Stomach smooth muscle (tissue), 2 donors: ENCODE measurements around the gene IL3RA.
"Not testable (repeated sequence)": the region's sequence is repeated elsewhere in the genome, so short reads cannot be mapped to it uniquely, and the experiment has no call there.

Experiments
- H3K27ac ChIP-seq: one replicate; pipeline ENCODE4 v1.7.0; 2013; ENCODE audit warnings: mild to moderate bottlenecking, low read length, inconsistent platforms
- H3K27me3 ChIP-seq, 2 donors: one replicate each; pipeline ENCODE4 v1.7.0; 2013; ENCODE audit warnings: low read length in 2 of 2; ENCODE audit not compliant: insufficient read depth in 2 of 2, control insufficient read depth in 1 of 2
- H3K36me3 ChIP-seq, 2 donors: one replicate each; pipeline ENCODE4 v1.7.0; 2013; ENCODE audit warnings: low read length in 2 of 2; ENCODE audit not compliant: control insufficient read depth in 2 of 2, insufficient read depth in 2 of 2
- H3K4me1 ChIP-seq: one replicate; pipeline ENCODE4 v1.7.0; 2013; ENCODE audit warnings: low read length; ENCODE audit not compliant: control insufficient read depth, insufficient read depth
- H3K4me3 ChIP-seq, 2 donors: one replicate each; pipeline ENCODE4 v1.7.0; 2013; ENCODE audit warnings: low read length in 2 of 2
- H3K9ac ChIP-seq, 2 donors: one replicate each; pipeline ENCODE4 v1.7.0; 2013; ENCODE audit warnings: low read length in 2 of 2, mild to moderate bottlenecking in 1 of 2
- H3K9me3 ChIP-seq, 2 donors: one replicate each; pipeline ENCODE4 v1.7.0; 2013; ENCODE audit warnings: low read length in 2 of 2; ENCODE audit not compliant: control insufficient read depth in 2 of 2
- donor health status: healthy.
- donor health status: Pancreatic carcinoma.

The IL3RA gene

GRCh38 chrX:1401611-1402430 is 65.2 kb downstream of the IL3RA start:
- Histone ChIP-seq H3K4me3 (no peak overlapping the region), H3K9me3 (no peaks in the 10 kb centered on the region), H3K27me3 (no peaks in the 10 kb centered on the region), H3K4me1 (no peaks in the 10 kb centered on the region), H3K36me3 (peaks cover 31 to 47% of the 10 kb centered on the region in 2 donors), H3K27ac (no peak overlapping the region), H3K9ac (no peak overlapping the region)

DNA sequence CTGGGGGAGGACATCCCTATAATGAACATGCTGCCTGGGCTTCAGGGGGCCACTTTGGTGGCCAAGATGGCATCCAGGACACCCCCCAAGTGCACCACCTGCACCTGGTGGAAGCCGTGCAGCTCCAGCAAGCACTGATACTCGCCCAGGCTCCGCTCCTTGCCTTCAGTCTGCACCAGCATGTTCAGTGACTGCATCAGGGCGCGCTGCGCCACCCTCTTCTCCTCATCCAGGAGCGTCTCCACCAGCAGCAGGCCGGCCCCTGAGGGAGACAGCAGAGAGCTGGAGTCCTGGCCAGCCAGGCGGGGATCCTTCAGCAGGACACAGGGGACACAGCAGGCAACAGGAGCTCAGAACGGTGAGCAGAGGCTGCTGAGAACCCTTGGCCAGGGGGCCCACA is 66.6 kb downstream of the IL3RA start:
- Histone ChIP-seq H3K27me3 (no peaks in the 10 kb centered on the region), H3K4me3 (no peak overlapping the region), H3K9me3 (no peaks in the 10 kb centered on the region), H3K36me3 (peaks cover 42 to 57% of the 10 kb centered on the region in 2 donors), H3K4me1 (no peaks in the 10 kb centered on the region), H3K9ac (no peak overlapping the region), H3K27ac (no peak overlapping the region)

DNA sequence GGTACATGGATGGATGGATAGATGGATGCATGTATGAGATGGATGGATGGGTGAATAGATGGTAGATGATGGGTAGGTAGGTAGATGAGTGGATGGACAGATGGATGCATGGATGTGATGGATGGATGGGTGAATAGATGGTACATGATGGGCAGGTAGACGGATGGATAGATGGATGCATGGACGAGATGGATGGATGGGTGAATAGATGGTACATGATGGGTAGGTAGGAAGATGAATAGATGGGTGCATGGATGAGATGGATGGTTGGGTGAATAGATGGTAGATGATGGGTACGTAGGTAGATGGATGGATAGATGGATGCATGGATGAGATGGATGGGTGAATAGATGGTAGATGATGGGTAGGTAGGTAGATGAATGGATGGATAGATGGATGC is 67.3 kb downstream of the IL3RA start:
- H3K4me3 ChIP-seq, H3K27ac ChIP-seq, H3K9ac ChIP-seq, H3K4me1 ChIP-seq, H3K9me3 ChIP-seq, H3K27me3 ChIP-seq: not testable (repeated sequence)
- peaks cover 42 to 57% of the 10 kb centered on the region in 2 donors for H3K36me3 ChIP-seq

- H3K9ac ChIP-seq, H3K9me3 ChIP-seq, H3K4me3 ChIP-seq, H3K27me3 ChIP-seq, H3K27ac ChIP-seq, H3K4me1 ChIP-seq: not testable (repeated sequence)
- peaks cover 42 to 55% of the 10 kb centered on the region in 2 donors for H3K36me3 ChIP-seq
These were observed 69.2 kb downstream of the IL3RA start for GRCh38 chrX:1405769-1406168.

DNA sequence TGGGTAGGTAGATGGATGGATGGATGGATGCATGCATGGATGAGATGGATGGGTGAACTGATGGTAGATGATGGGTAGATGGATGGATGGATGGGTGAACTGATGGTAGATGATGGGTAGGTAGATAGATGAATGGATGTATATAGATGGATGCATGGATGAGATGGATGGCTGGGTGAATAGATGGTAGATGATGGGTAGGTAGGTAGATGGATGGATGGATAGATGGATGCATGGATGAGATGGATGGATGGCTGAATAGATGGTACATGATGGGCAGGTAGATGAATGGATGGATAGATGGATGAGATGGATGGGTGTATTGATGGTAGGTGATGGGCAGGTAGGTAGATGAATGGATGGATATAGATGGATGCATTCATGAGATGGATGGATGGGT is 70.5 kb downstream of the IL3RA start:
- Histone ChIP-seq H3K27ac (no peak overlapping the region), H3K4me1 (no peaks in the 10 kb centered on the region), H3K4me3 (no peak overlapping the region), H3K27me3 (no peaks in the 10 kb centered on the region), H3K9ac (no peak overlapping the region), H3K36me3 (peaks cover 42 to 49% of the 10 kb centered on the region in 2 donors), H3K9me3 (no peaks in the 10 kb centered on the region)

DNA sequence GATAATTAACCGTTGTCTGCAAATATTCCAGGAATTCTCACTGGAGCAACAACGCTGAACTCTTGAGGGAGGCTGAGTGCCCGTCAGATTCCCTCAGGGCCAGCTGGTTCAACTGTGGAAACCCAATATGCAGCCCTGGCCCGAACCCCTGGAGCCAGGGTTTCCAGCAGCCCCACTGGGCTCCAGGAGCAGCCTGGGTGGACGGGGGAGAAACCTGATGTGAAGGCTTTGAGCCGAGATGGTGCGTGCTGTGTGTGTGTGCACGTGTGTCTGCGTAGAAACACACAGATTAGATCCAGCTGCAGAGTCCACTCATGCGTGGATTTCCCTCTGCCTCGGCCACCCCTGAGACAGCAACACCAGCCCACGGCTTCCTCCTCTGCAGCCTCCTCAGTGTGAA is 74.7 kb downstream of the IL3RA start:
- H3K9me3 ChIP-seq, result no peaks in the 10 kb centered on the region
- no peak overlapping the region for H3K9ac ChIP-seq
- H3K36me3 ChIP-seq, result peaks cover 20 to 24% of the 10 kb centered on the region in 2 donors
- no peaks in the 10 kb centered on the region for H3K4me1 ChIP-seq
- H3K4me3 ChIP-seq, result no peak overlapping the region
- no peak overlapping the region for H3K27ac ChIP-seq
- H3K27me3 ChIP-seq, result no peaks in the 10 kb centered on the region

GRCh38 chrX:1412551-1413161 is 76.1 kb downstream of the IL3RA start:
- H3K36me3 ChIP-seq, result peaks cover 13 to 16% of the 10 kb centered on the region in 2 donors
- H3K27ac ChIP-seq, result no peak overlapping the region
- H3K27me3 ChIP-seq, result no peaks in the 10 kb centered on the region
- no peak overlapping the region for H3K9ac ChIP-seq
- H3K4me1 ChIP-seq, result no peaks in the 10 kb centered on the region
- no peaks in the 10 kb centered on the region for H3K9me3 ChIP-seq
- no peak overlapping the region for H3K4me3 ChIP-seq

GRCh38 chrX:1416327-1416784 is 79.8 kb downstream of the IL3RA start:
- no peak overlapping the region for H3K9ac ChIP-seq
- H3K4me3 ChIP-seq, result no peak overlapping the region
- peaks cover 22 to 32% of the 10 kb centered on the region in 2 donors for H3K36me3 ChIP-seq
- peaks cover 0 to 5% of the 10 kb centered on the region in 2 donors for H3K9me3 ChIP-seq
- no peaks in the 10 kb centered on the region for H3K4me1 ChIP-seq
- H3K27me3 ChIP-seq, result no peaks in the 10 kb centered on the region
- no peak overlapping the region for H3K27ac ChIP-seq

DNA sequence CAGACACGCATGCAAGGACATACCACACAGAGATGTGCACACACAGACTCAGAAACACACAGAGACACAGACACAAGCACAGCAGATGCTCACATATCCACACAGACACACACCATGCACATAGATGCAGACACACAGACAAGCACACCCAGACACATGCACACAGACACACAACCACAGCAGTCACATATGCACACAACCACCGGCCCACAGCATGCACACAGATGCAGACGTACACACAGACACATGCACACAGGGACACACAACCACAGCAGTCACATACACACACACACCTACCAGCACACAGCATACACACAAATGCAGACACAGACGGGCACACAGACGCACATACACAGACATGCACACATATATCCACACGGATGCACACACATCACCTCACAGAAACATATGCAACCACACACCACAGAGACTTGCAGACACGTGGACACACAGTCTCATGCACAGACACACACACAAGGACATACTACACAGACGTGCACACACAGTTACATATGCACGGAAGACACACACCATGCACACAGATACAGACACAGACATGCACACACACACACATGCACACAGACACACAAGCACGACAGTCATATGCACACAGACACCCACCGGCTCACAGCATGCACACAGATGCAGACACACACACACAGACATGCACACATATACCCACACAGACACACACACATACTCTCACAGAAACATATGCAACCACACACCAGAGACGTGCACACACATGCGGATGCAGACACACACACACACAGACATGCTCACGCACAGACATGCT is 80.6 kb downstream of the IL3RA start:
- Histone ChIP-seq H3K27ac (no peak overlapping the region), H3K4me1 (no peaks in the 10 kb centered on the region), H3K4me3 (no peak overlapping the region), H3K9me3 (peaks cover 0 to 9% of the 10 kb centered on the region in 2 donors), H3K27me3 (no peaks in the 10 kb centered on the region), H3K9ac (no peak overlapping the region), H3K36me3 (peaks cover 30 to 40% of the 10 kb centered on the region in 2 donors)

DNA sequence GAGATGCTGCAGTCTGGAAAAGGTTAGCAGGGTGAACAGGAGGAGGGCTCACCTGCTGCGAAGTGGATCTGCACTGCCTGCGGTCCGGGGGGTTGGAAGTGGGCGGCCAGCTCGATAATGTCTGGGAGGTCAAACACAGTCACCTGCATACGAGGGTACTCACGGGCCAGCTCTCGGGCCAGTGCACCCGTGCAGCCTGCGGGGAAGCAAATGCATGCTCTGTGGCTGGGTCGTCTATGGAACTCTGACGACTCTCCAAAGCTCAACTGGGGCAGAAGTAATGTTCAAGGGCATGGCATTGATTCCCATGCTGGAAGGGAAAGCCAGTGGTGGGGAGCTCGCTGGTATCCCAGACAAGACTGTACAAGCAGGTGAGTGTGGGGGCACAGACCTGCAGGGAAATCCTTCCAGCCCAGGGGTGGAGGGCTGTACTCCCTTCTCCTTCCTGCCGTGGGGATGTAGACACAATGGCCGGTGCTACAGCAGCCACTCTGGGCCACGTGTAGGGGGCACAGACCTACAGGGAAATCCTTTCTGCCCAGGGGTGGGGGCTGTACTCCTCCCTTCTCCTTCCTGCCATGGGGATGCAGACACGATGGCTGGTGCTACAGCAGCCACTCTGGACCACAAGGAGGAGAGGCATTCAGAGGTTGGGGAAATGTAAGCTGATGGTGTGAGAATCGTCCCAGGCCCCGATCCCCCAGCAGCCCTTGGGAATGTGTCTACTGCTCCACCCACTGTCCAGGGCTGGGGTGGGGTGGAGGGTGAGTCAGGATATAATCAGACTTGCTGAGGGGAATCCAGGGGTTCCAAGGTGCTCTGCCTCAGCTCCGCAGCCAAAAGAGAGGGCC is 81.6 kb downstream of the IL3RA start:
- Histone ChIP-seq H3K9ac (no peak overlapping the region), H3K36me3 (peaks cover 32 to 44% of the 10 kb centered on the region in 2 donors), H3K9me3 (peaks cover 2 to 13% of the 10 kb centered on the region in 2 donors), H3K27ac (no peak overlapping the region), H3K27me3 (no peaks in the 10 kb centered on the region), H3K4me1 (no peaks in the 10 kb centered on the region), H3K4me3 (no peak overlapping the region)
